HG02798 (cell line): ENCODE results near the gene CSAG3.
"Not testable (repeated sequence)": the region's sequence is repeated elsewhere in the genome, so short reads cannot be mapped to it uniquely, and the experiment has no call there.

Source experiments
- ATAC-seq: cut with Tn5 transposase; IDR thresholded peaks from one replicate; pipeline ENCODE4 v1.9.1; 2021; ENCODE audit warnings: mild to moderate bottlenecking; ENCODE audit not compliant: unreplicated experiment, poor library complexity

CSAG3 gene

DNA sequence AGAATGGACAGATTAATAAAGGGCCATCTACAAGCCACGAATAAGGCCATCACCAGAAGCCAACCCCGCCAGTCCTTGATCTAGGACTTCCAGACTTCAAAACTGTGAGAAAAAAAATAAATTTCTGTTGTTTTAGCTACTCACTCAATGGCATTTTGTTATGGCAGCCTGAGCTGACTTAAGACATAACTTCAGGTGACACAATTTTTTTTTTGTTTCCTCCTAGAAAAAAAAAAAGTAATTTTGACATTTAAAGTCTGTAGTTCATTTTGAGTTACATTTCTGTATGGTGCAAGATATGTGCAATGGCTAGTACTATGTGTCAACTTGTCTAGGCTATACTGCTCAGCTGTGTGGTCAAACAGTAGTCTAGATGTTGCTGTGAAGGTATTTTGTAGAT is at the start of gene CSAG3:
CSAG3 (plus strand) TSS at position 301 of the 400 bp plus-strand sequence.
- ATAC-seq: not testable (repeated sequence)

DNA sequence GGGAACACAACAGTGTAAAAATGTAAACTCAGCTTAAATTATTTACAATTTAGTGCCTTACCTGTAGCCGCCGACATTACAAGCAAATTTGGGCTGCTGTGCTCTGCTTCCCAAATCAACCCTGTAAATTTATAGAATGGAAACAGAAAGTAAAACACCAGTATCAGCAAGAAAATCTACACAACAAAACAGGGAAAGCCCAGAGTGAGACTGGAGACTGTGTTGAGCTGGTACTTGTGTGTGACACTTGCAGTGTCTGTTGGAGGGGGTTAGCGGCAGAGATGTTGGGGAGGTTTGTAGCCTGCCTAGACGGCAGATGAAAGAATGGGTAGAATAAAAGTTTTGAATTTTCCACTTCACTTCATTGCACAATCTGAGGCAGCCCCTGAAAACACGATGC is 45.8 kb upstream of the CSAG3 start:
- not testable (repeated sequence) for ATAC-seq

DNA sequence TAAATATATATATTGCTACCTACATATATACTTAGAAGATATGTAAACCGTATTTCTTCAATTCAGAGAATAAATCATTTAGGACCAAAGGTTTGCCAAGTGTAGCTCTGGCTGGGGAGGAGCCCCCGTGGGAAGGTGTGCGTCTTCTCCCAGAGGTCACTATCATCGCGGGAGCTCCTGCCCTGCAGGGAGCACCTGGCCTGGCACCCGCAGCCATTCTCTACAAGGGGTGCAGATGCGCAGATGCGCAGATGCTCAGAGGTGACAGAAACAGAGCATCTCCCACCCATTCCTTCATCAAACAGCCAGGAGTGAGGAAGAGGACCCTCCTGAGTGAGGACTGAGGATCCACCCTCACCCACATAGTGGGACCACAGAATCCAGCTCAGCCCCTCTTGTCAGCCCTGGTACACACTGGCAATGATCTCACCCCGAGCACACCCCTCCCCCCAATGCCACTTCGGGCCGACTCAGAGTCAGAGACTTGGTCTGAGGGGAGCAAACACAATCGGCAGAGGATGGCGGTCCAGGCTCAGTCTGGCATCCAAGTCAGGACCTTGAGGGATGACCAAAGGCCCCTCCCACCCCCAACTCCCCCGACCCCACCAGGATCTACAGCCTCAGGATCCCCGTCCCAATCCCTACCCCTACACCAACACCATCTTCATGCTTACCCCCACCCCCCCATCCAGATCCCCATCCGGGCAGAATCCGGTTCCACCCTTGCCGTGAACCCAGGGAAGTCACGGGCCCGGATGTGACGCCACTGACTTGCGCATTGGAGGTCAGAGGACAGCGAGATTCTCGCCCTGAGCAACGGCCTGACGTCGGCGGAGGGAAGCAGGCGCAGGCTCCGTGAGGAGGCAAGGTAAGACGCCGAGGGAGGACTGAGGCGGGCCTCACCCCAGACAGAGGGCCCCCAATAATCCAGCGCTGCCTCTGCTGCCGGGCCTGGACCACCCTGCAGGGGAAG is 44.9 kb upstream of the CSAG3 start, which contains the start of gene MAGEA2B:
MAGEA2B (plus strand) TSS at position 814 of the 973 bp plus-strand sequence. CDS start 2,479 bp downstream, outside the sequence.
- not testable (repeated sequence) for ATAC-seq

DNA sequence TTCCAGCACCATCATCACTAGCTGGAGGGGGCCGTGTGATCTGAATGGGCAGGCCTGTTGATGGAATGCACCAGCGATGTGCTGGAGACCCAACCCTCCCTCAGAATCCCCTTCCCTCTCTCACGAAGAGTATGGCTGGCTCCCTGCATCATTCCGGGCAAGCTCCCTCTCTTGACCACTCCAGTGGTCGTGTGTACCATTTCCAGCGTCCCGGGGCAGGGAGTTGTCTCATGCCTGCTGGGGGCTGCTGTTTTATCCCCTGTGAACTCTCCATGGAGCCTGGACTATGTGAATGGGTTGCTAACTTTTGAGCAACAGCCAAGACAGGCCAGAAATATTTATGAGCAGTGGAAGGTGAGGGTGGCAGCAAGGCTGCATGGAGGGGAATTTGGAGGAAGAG is 33.6 kb upstream of the CSAG3 start:
- no peak for ATAC-seq

DNA sequence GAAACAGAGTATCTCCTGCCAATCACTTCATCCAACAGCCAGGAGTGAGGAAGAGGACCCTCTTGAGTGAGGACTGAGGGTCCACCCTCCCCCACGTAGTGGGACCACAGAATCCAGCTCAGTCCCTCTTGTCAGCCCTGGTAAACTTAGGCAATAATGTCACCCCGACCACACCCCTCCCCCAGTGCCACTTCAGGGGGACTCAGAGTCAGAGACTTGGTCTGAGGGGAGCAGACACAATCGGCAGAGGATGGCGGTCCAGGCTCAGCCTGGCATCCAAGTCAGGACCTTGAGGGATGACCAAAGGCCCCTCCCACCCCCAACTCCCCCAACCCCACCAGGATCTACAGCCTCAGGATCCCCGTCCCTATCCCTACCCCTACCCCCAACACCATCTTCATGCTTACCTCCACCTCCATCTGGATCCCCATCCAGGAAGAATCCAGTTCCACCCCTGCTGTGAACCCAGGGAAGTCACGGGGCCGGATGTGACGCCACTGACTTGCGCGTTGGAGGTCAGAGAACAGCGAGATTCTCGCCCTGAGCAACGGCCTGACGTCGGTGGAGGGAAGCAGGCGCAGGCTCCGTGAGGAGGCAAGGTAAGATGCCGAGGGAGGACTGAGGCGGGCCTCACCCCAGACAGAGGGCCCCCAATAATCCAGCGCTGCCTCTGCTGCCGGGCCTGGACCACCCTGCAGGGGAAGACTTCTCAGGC is 25.6 kb upstream of the CSAG3 start, which contains the start of the genes CSAG1 and MAGEA12:
CSAG1 (minus strand) TSS at position 461 of the 715 bp plus-strand sequence. CDS start 1,261 bp downstream, outside the sequence.
MAGEA12 (plus strand) TSS at position 497 of the 715 bp plus-strand sequence. CDS start 2,405 bp downstream, outside the sequence.
- no peak for ATAC-seq

DNA sequence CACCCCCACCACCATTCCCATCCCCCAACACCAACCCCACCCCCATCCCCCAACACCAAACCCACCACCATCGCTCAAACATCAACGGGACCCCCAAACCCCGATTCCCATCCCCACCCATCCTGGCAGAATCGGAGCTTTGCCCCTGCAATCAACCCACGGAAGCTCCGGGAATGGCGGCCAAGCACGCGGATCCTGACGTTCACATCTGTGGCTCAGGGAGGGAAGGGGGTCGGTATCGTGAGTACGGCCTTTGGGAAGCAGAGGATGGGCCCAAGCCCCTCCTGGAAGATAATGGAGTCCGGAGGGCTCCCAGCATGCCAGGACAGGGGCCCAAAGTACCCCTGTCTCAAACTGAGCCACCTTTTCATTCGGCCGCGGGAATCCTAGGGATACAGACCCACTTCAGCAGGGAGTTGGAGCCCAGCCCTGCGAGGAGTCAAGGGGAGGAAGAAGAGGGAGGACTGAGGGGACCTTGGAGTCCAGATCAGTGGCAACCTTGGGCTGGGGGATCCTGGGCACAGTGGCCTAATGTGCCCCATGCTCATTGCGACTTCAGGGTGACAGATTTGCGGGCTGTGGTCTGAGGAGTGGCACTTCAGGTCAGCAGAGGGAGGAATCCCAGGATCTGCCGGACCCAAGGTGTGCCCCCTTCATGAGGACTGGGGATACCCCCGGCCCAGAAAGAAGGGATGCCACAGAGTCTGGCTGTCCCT is 24.7 kb upstream of the CSAG3 start:
- ATAC-seq: not testable (repeated sequence)

DNA sequence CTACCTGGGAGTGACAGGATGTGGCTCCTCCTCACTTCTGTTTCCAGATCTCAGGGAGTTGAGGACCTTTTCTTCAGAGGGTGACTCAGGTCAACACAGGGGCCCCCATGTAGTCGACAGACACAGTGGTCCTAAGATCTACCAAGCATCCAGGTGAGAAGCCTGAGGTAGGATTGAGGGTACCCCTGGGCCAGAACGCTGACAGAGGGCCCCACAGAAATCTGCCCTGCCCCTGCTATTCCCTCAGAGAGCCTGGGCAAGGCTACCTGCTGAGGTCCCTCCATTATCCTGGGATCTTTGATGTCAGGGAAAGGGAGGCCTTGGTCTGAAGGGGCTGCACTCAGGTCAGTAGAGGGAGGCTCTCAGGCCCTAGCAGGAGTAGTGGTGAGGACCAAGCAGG is 23.9 kb upstream of the CSAG3 start:
- no peak for ATAC-seq

DNA sequence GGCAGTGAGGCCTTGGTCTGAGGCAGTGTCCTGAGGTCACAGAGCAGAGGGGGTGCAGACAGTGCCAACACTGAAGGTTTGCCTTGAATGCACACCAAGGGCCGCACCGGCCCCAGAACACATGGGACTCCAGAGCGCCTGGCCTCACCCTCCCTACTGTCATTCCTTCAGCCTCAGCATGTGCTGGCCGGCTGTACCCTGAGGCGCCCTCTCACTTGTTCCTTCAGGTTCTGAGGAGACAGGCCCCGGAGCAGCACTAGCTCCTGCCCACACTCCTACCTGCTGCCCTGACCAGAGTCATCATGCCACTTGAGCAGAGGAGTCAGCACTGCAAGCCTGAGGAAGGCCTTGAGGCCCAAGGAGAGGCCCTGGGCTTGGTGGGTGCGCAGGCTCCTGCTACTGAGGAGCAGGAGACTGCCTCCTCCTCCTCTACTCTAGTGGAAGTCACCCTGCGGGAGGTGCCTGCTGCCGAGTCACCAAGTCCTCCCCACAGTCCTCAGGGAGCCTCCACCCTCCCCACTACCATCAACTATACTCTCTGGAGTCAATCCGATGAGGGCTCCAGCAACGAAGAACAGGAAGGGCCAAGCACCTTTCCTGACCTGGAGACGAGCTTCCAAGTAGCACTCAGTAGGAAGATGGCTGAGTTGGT is 23.0 kb upstream of the CSAG3 start:
- ATAC-seq: no peak

DNA sequence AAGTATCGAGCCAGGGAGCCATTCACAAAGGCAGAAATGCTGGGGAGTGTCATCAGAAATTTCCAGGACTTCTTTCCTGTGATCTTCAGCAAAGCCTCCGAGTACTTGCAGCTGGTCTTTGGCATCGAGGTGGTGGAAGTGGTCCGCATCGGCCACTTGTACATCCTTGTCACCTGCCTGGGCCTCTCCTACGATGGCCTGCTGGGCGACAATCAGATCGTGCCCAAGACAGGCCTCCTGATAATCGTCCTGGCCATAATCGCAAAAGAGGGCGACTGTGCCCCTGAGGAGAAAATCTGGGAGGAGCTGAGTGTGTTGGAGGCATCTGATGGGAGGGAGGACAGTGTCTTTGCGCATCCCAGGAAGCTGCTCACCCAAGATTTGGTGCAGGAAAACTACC is 22.5 kb upstream of the CSAG3 start:
- ATAC-seq: not testable (repeated sequence)

DNA sequence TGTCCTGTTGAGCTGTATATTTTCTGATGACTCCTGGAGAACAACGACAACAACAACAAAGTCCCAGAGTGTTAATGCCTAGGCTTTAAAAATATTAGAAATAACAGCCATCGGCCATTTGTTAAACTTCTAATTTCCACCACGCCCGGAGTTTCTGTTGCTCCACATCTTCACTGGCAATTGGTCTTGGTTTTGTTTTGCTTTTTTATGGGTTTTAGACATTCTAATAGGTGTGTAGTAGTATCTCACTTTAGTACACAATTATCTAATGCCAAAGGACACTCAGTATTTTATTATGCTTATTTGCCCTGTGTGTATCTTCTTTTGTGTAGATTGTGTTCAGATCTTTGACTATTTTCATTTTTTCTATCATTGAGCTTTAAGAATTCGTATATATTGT is 20.5 kb upstream of the CSAG3 start:
- ATAC-seq: no peak

DNA sequence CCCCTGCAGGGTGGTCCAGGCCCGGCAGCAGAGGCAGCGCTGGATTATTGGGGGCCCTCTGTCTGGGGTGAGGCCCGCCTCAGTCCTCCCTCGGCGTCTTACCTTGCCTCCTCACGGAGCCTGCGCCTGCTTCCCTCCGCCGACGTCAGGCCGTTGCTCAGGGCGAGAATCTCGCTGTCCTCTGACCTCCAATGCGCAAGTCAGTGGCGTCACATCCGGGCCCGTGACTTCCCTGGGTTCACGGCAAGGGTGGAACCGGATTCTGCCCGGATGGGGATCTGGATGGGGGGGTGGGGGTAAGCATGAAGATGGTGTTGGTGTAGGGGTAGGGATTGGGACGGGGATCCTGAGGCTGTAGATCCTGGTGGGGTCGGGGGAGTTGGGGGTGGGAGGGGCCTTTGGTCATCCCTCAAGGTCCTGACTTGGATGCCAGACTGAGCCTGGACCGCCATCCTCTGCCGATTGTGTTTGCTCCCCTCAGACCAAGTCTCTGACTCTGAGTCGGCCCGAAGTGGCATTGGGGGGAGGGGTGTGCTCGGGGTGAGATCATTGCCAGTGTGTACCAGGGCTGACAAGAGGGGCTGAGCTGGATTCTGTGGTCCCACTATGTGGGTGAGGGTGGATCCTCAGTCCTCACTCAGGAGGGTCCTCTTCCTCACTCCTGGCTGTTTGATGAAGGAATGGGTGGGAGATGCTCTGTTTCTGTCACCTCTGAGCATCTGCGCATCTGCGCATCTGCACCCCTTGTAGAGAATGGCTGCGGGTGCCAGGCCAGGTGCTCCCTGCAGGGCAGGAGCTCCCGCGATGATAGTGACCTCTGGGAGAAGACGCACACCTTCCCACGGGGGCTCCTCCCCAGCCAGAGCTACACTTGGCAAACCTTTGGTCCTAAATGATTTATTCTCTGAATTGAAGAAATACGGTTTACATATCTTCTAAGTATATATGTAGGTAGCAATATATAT is 5.0 kb upstream of the CSAG3 start, which contains the start of gene MAGEA2:
MAGEA2 (minus strand) TSS at position 157 of the 965 bp plus-strand sequence. CDS start 2,479 bp downstream, outside the sequence.
- not testable (repeated sequence) for ATAC-seq

DNA sequence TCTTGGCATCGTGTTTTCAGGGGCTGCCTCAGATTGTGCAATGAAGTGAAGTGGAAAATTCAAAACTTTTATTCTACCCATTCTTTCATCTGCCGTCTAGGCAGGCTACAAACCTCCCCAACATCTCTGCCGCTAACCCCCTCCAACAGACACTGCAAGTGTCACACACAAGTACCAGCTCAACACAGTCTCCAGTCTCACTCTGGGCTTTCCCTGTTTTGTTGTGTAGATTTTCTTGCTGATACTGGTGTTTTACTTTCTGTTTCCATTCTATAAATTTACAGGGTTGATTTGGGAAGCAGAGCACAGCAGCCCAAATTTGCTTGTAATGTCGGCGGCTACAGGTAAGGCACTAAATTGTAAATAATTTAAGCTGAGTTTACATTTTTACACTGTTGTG is 4.1 kb upstream of the CSAG3 start:
- not testable (repeated sequence) for ATAC-seq

DNA sequence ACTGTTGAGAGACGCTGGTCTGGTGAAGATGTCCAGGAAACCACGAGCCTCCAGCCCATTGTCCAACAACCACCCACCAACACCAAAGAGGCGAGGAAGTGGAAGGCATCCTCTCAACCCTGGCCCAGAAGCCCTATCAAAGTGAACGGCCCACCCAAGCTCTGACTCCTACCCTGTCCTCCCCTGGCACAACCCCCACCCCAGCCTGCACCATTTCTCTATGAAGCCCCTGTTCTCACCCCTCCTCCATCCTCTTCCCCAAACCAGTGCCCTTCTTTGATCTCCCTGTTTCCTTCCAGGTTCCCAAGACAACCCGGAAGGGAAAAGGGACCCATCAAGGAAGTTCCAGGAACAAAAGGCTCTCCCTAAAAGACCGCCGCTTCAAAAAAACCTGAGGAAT is 526 bp downstream of the CSAG3 start:
- not testable (repeated sequence) for ATAC-seq

DNA sequence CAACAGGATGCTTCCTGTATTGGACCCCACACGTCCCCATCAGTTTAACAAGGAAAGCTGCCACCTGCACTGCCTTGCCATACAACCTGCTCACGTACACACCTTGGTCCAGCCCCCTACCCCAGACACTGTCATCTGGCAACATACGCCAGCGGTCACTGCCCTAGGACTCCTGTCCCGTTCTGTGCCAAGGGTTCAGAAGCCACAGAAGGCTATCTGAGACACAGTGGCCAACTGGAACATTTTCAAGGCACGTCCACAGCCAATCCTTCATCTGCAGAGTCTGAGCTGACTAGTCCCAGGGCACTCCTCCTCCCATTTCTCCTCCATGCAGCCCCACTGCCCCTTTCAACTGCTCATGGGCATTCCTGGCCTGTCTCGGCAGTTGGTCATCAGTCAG is 2.6 kb downstream of the CSAG3 start:
- not testable (repeated sequence) for ATAC-seq

DNA sequence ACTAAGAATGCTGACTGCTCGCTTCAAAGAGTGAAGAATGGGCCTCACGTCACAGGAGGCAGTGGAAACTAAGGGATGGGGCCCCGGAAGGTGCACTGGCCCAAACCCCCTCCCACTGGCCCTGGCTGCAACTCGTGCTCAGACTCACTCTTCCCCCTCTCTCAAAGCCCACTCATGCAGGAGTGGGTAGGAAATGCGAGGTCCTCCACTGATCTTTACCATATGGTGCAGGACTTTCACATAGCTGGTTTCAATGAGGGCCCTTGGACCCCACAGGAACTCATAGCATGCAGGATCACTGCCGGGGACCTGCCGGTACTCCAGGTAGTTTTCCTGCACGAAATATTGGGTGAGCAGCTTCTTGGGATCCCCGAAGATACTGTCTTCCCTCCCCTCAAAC is 7.5 kb downstream of the CSAG3 start:
- not testable (repeated sequence) for ATAC-seq

DNA sequence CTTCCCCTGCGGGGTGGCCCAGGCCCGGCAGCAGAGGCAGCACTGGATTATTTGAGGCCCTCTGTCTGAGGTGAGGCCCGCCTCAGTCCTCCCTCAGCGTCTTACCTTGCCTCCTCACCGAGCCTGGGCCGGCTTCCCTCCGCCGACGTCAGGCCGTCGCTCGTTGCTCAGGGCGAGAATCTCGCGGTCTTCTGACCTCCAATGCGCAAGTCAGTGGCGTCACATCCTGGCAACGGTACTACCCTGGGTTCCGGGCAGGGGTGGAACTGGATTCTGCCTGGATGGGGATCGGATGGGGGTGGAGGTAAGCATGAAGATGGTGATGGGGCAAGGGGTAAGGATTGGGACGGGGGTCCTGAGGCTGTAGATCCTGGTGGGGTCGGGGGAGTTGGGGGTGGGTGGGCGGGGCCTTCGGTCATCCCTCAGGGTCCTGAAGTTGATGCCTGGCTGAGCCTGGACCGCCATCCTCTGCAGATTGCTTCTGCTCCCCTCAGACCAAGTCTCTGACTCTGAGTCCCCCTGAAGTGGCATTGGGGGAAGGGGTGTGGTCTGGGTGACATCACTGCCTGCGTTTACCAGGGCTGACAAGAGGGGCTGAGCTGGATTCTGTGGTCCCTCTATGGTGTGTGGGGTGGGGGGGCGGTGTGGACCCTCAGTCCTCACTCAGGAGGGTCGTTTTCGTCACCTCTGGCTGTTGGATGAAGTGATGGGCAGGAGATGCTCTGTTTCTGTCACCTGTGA is 10.7 kb downstream of the CSAG3 start, which contains the start of gene MAGEA6:
MAGEA6 (minus strand) TSS at position 141 of the 741 bp plus-strand sequence. CDS start 2,039 bp downstream, outside the sequence.
- ATAC-seq: not testable (repeated sequence)

DNA sequence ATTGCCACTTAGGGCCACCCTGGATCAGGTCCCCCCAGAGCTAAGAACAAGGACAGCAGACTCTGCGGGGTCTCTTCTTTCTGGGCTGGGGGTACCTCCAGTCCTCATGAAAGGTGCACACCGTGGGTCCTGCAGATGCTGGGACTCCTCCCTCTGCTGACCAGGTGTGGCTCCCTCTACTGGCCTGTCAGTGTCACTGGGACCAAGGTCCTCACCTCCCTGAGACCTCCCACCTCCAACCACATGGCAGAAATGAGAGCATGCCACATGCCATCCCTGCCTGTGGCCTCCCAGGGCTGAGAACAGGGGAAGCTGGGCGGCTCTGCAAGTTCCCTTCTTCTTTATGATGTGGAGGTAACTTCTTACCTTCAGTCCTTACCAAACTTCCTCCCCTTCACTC is 28.0 kb downstream of the CSAG3 start:
- ATAC-seq: peak; percentile 88

DNA sequence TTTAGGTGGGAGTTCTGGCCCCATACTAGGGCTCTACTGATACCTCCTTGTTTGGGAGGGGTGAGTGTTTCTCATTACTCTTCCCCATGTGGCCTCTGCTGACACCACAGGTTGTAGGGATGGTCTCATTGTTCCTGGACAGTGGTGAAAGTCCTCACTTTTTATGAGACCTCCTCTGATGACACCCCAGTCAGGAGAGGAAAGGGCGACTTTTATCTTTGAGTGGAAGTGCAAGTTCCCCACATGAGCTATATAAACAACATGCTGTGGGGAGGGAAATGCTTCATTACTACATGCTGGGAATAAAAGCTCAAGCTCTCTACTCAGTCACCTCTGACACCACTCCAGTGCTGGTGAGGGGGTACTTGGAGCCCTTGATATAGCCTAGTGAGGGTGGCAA is 39.9 kb downstream of the CSAG3 start:
- no peak for ATAC-seq
